Measurements from ENCODE around the gene LGR4.

DNA sequence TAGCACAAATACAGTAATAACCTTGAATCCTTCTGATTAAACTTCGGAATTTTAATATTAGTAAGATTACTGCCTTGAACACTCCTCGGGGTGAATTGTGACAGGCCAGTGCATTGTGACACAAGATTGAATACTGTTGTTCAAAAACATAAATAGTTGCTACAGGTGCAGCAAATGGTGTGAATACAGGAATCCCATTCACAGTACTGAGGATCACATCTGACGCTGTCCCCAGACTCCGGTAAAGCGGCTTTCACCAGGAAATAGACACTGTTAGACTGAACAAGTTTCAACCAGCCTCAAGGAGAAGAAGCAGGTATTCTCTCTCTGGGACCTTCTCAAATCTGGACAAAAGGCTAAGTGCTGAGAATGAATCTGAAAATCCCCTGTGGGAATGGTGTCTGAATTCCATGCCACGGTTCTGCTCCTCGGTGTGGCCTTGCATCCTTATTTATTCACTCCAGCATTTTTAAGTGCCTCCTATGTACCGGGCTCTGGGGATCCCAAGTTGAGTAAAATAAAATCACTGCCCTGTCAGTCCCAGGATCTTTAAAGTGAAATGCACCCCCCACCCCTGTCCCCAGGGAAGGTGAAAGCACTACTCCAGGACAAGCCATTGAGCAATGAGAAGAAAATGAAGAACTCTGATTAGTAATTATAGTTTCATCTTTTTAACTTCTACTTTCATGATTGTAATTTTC, 3.4 kb downstream of the LGR4 start:
- TF ChIP-seq, protein P1, sequence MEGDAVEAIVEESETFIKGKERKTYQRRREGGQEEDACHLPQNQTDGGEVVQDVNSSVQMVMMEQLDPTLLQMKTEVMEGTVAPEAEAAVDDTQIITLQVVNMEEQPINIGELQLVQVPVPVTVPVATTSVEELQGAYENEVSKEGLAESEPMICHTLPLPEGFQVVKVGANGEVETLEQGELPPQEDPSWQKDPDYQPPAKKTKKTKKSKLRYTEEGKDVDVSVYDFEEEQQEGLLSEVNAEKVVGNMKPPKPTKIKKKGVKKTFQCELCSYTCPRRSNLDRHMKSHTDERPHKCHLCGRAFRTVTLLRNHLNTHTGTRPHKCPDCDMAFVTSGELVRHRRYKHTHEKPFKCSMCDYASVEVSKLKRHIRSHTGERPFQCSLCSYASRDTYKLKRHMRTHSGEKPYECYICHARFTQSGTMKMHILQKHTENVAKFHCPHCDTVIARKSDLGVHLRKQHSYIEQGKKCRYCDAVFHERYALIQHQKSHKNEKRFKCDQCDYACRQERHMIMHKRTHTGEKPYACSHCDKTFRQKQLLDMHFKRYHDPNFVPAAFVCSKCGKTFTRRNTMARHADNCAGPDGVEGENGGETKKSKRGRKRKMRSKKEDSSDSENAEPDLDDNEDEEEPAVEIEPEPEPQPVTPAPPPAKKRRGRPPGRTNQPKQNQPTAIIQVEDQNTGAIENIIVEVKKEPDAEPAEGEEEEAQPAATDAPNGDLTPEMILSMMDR (IDR thresholded peaks at IDR 0.05; ENCODE audit: low read depth, low read length, poor library complexity, severe bottlenecking): no peak
- TF ChIP-seq EZH2phosphoT487 (IDR thresholded peaks at IDR 0.05; ENCODE audit: borderline replicate concordance, low read length): no peak

Measured in DOHH2 (cell line).